K562 (cell line): ENCODE measurements around the gene MON2. TPM values are rescaled to one million over a fixed set of nuclear protein-coding genes. Genes with fewer than 3 reads are reported as not detected.

Source experiments
- BRCA1 ChIP-seq, 2 experiments: fragments of 450-650 bp in 1 of 2; sonication (generic) in 1 of 2; formaldehyde crosslinking in 1 of 2; IDR thresholded peaks; 2 replicates each; pipeline versions ENCODE4 v1.5.0 to v1.6.1; 2017 to 2020; ENCODE audit warnings: mild to moderate bottlenecking in 1 of 2, missing genetic modification reagents in 1 of 2
- BRD4 ChIP-seq: fragments of 200-600 bp; sonication (generic); IDR thresholded peaks from 2 replicates; pipeline ENCODE4 v1.6.1; 2017; ENCODE audit warnings: inconsistent platforms
- DACH1 ChIP-seq: fragments of 450-650 bp; IDR thresholded peaks from 2 replicates; pipeline ENCODE4 v1.6.1; 2018; ENCODE audit not compliant: partially characterized antibody
- ETS2 ChIP-seq: IDR thresholded peaks from 2 replicates; pipeline ENCODE4 v1.6.1; 2016; ENCODE audit warnings: borderline replicate concordance, missing genetic modification characterization, mild to moderate bottlenecking, moderate library complexity, missing compliant biosample characterization; ENCODE audit not compliant: poor library complexity, severe bottlenecking
- EZH2 ChIP-seq: IDR thresholded peaks from 2 replicates; pipeline ENCODE4 v1.6.1; 2012; ENCODE audit warnings: low read depth, mild to moderate bottlenecking, inconsistent platforms, low read length, borderline replicate concordance
- GATA2 ChIP-seq: sonication (generic); formaldehyde crosslinking; IDR thresholded peaks from 2 replicates; pipeline ENCODE4 v1.4.0; 2020; ENCODE audit warnings: mild to moderate bottlenecking, missing genetic modification reagents
- HDAC2 ChIP-seq: fragments of 450-650 bp; IDR thresholded peaks from 2 replicates; pipeline ENCODE4 v1.6.1; 2016; ENCODE audit warnings: mild to moderate bottlenecking
- HNRNPLL ChIP-seq: fragments of 200-400 bp; formaldehyde crosslinking; IDR thresholded peaks from 2 replicates; pipeline ENCODE4 v1.6.1; 2017; ENCODE audit warnings: low read length, low read depth, mild to moderate bottlenecking; ENCODE audit not compliant: poor library complexity, severe bottlenecking
- IRF2 ChIP-seq: sonication (generic); formaldehyde crosslinking; IDR thresholded peaks from 2 replicates; pipeline ENCODE4 v1.8.1; 2022; ENCODE audit warnings: mild to moderate bottlenecking, missing genetic modification reagents
- MTA3 ChIP-seq: fragments of 450-650 bp; formaldehyde crosslinking; IDR thresholded peaks from 2 replicates; pipeline ENCODE4 v1.6.1; 2017; ENCODE audit warnings: mild to moderate bottlenecking, borderline replicate concordance
- NFYB ChIP-seq: IDR thresholded peaks from 2 replicates; pipeline ENCODE4 v1.6.1; 2011; ENCODE audit warnings: mild to moderate bottlenecking, moderate library complexity; ENCODE audit not compliant: insufficient read length; ENCODE audit errors: extremely low read depth
- SRSF7 ChIP-seq: fragments of 200-400 bp; formaldehyde crosslinking; optimal IDR thresholded peaks from 2 replicates; pipeline ENCODE3; 2017; ENCODE audit warnings: mild to moderate bottlenecking, low read depth, low read length
- TCF3 ChIP-seq: sonication (generic); formaldehyde crosslinking; IDR thresholded peaks from 2 replicates; pipeline ENCODE4 v1.4.0; 2020; ENCODE audit warnings: mild to moderate bottlenecking, missing genetic modification reagents
- TEAD1 ChIP-seq, 2 experiments: fragments of 450-650 bp in 1 of 2; sonication (generic) in 1 of 2; formaldehyde crosslinking; IDR thresholded peaks; 2 replicates each; pipeline versions ENCODE4 v1.4.0 to v1.8.0; 2020 to 2022; ENCODE audit warnings: mild to moderate bottlenecking in 2 of 2, missing genetic modification reagents in 1 of 2
- XRCC5 ChIP-seq: fragments of 200-400 bp; formaldehyde crosslinking; IDR thresholded peaks from 2 replicates; pipeline ENCODE4 v1.6.1; 2017; ENCODE audit warnings: low read depth, mild to moderate bottlenecking, low read length
- ZC3H11A ChIP-seq: IDR thresholded peaks from 2 replicates; pipeline ENCODE4 v1.6.1; 2012; ENCODE audit warnings: low read depth, low read length, improper control_type of control experiment
- ZC3H8 ChIP-seq: fragments of 450-650 bp; IDR thresholded peaks from 2 replicates; pipeline ENCODE4 v1.6.1; 2017
- ZNF232 ChIP-seq: sonication (generic); formaldehyde crosslinking; IDR thresholded peaks from 2 replicates; pipeline ENCODE4 v1.8.0; 2022; ENCODE audit warnings: mild to moderate bottlenecking, missing genetic modification reagents
- polyA plus RNA-seq, 8 experiments: library from polyadenylated mRNA; depleted of rRNA in 4 of 8; stranded (reverse) in 5 of 8; unstranded in 3 of 8; fragments of >200 nt; fragmentation: Nextera tagmentation in 2 of 8; fragmentation: Illumina TruSeq in 1 of 8; extraction: Ambion mirVana in 2 of 8; extraction: Trizol in 1 of 8; gene quantifications; 2 replicates each; pipeline versions ENCODE4 v1.2.1 to v1.2.3, GENCODE V29; 2011 to 2014; ENCODE audit warnings: inconsistent platforms in 1 of 8, missing spikeins in 1 of 8
- total RNA-seq, 7 experiments: library from RNA; depleted of rRNA in 6 of 7; stranded (reverse); fragments of >200 nt in 6 of 7; fragmentation: Illumina TruSeq in 2 of 7; extraction: Trizol in 2 of 7; gene quantifications; 2 replicates each; pipeline versions ENCODE4 v1.2.1 to v1.2.3, GENCODE V29; 2011 to 2021; ENCODE audit warnings: low replicate concordance in 1 of 7
- TF ChIP-seq, protein P1 (sequence below): fragments of 450-650 bp; IDR thresholded peaks from 2 replicates; pipeline ENCODE4 v1.6.1; 2016; ENCODE audit warnings: low read depth

The MON2 gene
- total and polyA plus RNA-seq, 9 of the 15 experiments (the other 6 are each of a cell fraction or from before 2014, with no cell fraction given): 3.6 to 31.6 (median 16.8) TPM

DNA sequence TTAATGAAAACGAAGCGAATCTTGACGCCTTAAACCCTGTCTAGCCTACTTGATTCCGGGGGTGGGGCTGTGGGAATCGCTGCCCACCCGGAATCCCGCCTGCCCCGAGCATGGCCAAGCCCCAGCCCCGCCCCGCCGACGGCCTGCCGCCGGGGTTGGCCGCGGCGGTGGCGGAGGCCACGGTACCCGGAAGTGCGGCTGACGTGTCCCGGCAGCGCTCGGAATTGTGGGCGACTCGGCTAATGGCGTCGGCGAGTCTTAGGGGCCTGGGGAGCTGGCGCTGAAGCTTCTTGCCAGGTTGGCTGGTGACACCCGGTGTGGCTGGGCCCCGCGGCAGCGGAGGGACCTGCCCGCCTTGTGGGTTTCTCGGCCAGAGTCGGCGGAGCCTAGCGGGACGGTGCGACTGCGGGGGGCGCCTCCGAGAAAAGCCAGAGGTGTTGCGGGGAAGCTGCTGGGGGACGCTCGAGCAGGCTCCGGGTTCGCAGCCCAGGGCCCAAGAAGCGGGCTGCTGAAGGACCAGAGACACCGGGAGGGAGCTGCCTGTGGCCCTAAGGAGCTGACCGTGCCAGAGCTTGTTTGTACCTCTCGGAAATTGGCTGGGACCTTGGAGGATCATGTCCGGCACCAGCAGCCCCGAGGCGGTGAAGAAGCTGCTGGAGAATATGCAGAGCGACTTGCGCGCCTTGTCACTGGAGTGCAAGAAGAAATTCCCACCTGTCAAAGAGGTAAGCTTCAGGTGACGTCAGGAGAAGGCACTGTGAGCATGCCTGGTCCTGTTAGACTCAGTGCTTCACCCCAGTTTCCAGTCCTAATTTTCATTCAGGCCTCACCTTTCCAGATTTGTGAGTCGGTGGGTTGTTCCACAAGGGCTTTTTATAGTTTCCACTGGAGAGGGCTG is at the start of gene MON2 (continued):
- TF ChIP-seq HNRNPLL (peak; percentile 38), SRSF7 (no peak), HDAC2 (no peak), GATA2 (CRISPR knock-in tag) (0 out of 2 replicates have a peak, but pooled peaks have one; percentile 15), XRCC5 (0 out of 2 replicates have a peak, but pooled peaks have one; percentile 5), EZH2 (no peak), IRF2 (no peak), ZNF232 (no peak), TEAD1 (CRISPR knock-in tag; IDR thresholded peaks at IDR 0.05) (peak in 1 of 2 experiments; percentile 20; a peak in 2 of 4 replicates), TCF3 (CRISPR knock-in tag) (no peak), ZC3H8 (no peak), DACH1 (no peak), ZC3H11A (no peak; the same call in 1 of the 2 replicates), ETS2 (tag) (no peak), BRCA1 (IDR thresholded peaks at IDR 0.05) (no peak), BRCA1 (CRISPR knock-in tag; IDR thresholded peaks at IDR 0.05) (no peak), NFYB (peak; percentile 2), BRD4 (peak; percentile 82), MTA3 (0 out of 2 replicates have a peak, but pooled peaks have one; percentile 17)
- TF ChIP-seq, protein P1, sequence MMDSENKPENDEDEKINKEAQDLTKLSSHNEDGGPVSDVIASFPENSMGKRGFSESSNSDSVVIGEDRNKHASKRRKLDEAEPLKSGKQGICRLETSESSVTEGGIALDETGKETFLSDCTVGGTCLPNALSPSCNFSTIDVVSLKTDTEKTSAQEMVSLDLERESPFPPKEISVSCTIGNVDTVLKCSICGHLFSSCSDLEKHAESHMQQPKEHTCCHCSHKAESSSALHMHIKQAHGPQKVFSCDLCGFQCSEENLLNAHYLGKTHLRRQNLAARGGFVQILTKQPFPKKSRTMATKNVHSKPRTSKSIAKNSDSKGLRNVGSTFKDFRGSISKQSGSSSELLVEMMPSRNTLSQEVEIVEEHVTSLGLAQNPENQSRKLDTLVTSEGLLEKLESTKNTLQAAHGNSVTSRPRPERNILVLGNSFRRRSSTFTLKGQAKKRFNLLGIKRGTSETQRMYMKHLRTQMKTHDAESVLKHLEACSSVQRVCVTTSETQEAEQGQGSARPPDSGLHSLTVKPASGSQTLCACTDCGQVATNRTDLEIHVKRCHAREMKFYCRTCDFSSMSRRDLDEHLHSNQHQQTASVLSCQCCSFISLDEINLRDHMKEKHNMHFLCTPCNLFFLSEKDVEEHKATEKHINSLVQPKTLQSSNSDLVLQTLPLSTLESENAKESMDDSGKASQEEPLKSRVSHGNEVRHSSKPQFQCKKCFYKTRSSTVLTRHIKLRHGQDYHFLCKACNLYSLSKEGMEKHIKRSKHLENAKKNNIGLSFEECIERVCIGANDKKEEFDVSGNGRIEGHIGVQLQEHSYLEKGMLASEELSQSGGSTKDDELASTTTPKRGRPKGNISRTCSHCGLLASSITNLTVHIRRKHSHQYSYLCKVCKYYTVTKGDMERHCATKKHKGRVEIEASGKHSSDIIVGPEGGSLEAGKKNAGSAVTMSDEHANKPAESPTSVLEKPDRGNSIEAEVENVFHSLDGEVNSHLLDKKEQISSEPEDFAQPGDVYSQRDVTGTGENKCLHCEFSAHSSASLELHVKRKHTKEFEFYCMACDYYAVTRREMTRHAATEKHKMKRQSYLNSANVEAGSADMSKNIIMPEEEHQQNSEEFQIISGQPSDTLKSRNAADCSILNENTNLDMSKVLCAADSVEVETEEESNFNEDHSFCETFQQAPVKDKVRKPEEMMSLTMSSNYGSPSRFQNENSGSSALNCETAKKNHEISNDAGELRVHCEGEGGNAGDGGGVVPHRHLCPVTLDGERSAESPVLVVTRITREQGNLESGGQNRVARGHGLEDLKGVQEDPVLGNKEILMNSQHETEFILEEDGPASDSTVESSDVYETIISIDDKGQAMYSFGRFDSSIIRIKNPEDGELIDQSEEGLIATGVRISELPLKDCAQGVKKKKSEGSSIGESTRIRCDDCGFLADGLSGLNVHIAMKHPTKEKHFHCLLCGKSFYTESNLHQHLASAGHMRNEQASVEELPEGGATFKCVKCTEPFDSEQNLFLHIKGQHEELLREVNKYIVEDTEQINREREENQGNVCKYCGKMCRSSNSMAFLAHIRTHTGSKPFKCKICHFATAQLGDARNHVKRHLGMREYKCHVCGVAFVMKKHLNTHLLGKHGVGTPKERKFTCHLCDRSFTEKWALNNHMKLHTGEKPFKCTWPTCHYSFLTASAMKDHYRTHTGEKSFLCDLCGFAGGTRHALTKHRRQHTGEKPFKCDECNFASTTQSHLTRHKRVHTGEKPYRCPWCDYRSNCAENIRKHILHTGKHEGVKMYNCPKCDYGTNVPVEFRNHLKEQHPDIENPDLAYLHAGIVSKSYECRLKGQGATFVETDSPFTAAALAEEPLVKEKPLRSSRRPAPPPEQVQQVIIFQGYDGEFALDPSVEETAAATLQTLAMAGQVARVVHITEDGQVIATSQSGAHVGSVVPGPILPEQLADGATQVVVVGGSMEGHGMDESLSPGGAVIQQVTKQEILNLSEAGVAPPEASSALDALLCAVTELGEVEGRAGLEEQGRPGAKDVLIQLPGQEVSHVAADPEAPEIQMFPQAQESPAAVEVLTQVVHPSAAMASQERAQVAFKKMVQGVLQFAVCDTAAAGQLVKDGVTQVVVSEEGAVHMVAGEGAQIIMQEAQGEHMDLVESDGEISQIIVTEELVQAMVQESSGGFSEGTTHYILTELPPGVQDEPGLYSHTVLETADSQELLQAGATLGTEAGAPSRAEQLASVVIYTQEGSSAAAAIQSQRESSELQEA: no peak
